GM21381 (cell line): ENCODE results near the gene SLC22A5.

Experiments used
- ATAC-seq: cut with Tn5 transposase; IDR thresholded peaks from one replicate; pipeline ENCODE4 v1.9.1; 2021; ENCODE audit warnings: mild to moderate bottlenecking, moderate library complexity; ENCODE audit not compliant: unreplicated experiment

SLC22A5 gene

GRCh38 chr5:132364319-132364718, 5.2 kb upstream of the SLC22A5 start:
- no peak for ATAC-seq

- no peak for ATAC-seq
These were observed 4.3 kb upstream of the SLC22A5 start for GRCh38 chr5:132365213-132365612.

- ATAC-seq: no peak
These were observed 1.3 kb upstream of the SLC22A5 start for GRCh38 chr5:132368186-132368585.

- no peak for ATAC-seq
These were observed 470 bp upstream of the SLC22A5 start for GRCh38 chr5:132369007-132369473.

GRCh38 chr5:132370181-132370970, 866 bp downstream of the SLC22A5 start:
- no peak for ATAC-seq

- ATAC-seq: no peak
These were observed 1.6 kb downstream of the SLC22A5 start for GRCh38 chr5:132370971-132371602.

GRCh38 chr5:132371603-132371994, 2.1 kb downstream of the SLC22A5 start:
- no peak for ATAC-seq

GRCh38 chr5:132372127-132372526, 2.6 kb downstream of the SLC22A5 start:
- ATAC-seq: no peak

GRCh38 chr5:132372542-132372941, 3.0 kb downstream of the SLC22A5 start:
- ATAC-seq: no peak

- ATAC-seq: no peak
These were observed 6.4 kb downstream of the SLC22A5 start for GRCh38 chr5:132375957-132376356.

- no peak for ATAC-seq
These were observed 7.5 kb downstream of the SLC22A5 start for GRCh38 chr5:132376694-132377641.

GRCh38 chr5:132377738-132378137, 8.2 kb downstream of the SLC22A5 start:
- no peak for ATAC-seq

GRCh38 chr5:132378580-132378979, 9.1 kb downstream of the SLC22A5 start:
- ATAC-seq: no peak

- no peak for ATAC-seq
These were observed 10.5 kb downstream of the SLC22A5 start for GRCh38 chr5:132380047-132380446.

GRCh38 chr5:132380741-132381140, 11.2 kb downstream of the SLC22A5 start:
- no peak for ATAC-seq

- no peak for ATAC-seq
These were observed 12.1 kb downstream of the SLC22A5 start for GRCh38 chr5:132381614-132382013.

- ATAC-seq: no peak
These were observed 13.8 kb downstream of the SLC22A5 start for GRCh38 chr5:132383261-132383660.

- no peak for ATAC-seq
These were observed 14.5 kb downstream of the SLC22A5 start for GRCh38 chr5:132383984-132384383.

GRCh38 chr5:132384506-132385050, 15.1 kb downstream of the SLC22A5 start:
- no peak for ATAC-seq

GRCh38 chr5:132385326-132386105, 16.0 kb downstream of the SLC22A5 start:
- no peak for ATAC-seq
